Gastroesophageal sphincter (tissue), 3 donors: ENCODE data around the gene NGLY1.

ENCODE experiments used
- POLR2AphosphoS5 ChIP-seq: sonication (generic); formaldehyde crosslinking; IDR thresholded peaks from one replicate; pipeline ENCODE4 v1.6.1; 2017; ENCODE audit warnings: antibody characterized with exemption
- TF ChIP-seq, protein P1 (sequence below), 4 experiments: fragments of 200-600 bp in 2 of 4; fragments of 450-650 bp in 2 of 4; sonication (generic) in 1 of 4; IDR thresholded peaks; one replicate each; pipeline ENCODE4 v1.5.1; 2017 to 2019; ENCODE audit warnings: antibody characterized with exemption in 4 of 4, mild to moderate bottlenecking in 2 of 4, moderate library complexity in 2 of 4

DNA sequence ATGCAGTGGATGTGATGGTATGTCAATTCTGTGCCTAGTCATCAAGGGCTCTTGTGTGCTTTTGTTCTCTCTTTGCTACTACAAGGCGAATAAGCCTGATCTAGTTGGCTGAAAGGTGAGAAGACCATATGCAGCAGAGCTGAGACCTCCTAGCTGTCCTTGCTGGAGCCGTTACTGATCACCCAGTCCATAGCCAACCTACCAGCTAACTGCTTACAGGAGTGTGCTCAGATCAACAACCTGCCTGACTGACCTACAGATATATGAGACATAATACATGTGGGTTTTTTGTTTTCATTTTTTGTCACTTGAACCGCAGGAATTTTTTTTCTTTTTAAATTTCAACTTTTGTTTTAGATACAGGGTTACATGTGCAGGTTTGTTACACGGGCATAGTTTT, 29.4 kb upstream of the NGLY1 start:
- TF ChIP-seq POLR2AphosphoS5: no peak
- TF ChIP-seq, protein P1, sequence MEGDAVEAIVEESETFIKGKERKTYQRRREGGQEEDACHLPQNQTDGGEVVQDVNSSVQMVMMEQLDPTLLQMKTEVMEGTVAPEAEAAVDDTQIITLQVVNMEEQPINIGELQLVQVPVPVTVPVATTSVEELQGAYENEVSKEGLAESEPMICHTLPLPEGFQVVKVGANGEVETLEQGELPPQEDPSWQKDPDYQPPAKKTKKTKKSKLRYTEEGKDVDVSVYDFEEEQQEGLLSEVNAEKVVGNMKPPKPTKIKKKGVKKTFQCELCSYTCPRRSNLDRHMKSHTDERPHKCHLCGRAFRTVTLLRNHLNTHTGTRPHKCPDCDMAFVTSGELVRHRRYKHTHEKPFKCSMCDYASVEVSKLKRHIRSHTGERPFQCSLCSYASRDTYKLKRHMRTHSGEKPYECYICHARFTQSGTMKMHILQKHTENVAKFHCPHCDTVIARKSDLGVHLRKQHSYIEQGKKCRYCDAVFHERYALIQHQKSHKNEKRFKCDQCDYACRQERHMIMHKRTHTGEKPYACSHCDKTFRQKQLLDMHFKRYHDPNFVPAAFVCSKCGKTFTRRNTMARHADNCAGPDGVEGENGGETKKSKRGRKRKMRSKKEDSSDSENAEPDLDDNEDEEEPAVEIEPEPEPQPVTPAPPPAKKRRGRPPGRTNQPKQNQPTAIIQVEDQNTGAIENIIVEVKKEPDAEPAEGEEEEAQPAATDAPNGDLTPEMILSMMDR (IDR thresholded peaks at IDR 0.05): no peak
